T-helper 22 cell (primary cell): Measurements from ENCODE around the gene HAVCR2.

Experiments
- DNase-seq: peaks from one replicate; pipeline ENCODE4 v3.0.0-alpha.2; 2020; ENCODE audit warnings: low read depth

The HAVCR2 gene

GRCh38 chr5:157045601-157046000 is 63.2 kb downstream of the HAVCR2 start:
- DNase-seq = no peak

DNA sequence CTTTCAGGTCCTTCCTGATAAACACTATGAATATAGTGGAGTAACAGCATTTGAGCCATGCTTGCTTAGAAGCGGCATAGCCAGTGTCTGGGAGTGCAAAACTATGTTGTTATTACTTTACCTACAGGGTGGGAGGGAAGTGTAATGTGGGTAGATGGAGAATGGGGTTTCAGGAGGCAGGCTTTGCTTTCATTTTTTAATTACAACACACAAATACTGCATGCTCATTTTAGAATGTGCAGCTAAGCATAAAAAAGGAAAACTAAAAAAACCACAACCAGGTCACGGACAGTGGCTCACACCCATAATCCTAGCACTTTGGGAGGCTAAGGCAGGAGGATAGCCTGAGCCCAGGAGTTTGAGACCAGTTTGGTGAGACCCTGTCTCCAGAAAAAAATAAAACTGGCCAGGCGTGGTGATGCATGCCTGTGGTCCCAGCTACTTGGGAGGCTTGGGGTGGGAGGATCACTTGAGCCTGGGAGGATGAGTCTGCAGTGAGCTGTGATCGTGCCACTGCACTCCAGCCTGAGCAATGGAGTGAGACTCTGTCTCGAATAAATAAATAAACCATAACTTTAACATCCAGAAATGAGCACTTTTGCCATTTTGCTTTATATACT is 70.2 kb downstream of the HAVCR2 start:
- no peak for DNase-seq
